Neuronal stem cell (in vitro differentiated cells): ENCODE measurements around the gene TMEM250.

Experiments
- DNase-seq: peaks from one replicate; pipeline ENCODE4 v3.0.0-alpha.2; 2013; ENCODE audit warnings: low spot score
- H2AFZ ChIP-seq: one replicate; pipeline ENCODE4 v1.6.1; 2013; ENCODE audit warnings: mild to moderate bottlenecking, low read length, inconsistent platforms
- H2AK5ac ChIP-seq: 2 replicates; pipeline ENCODE4 v1.6.1; 2013; ENCODE audit warnings: low read depth, mild to moderate bottlenecking, inconsistent platforms, low read length, moderate library complexity, mixed read lengths
- H2BK120ac ChIP-seq: 2 replicates; pipeline ENCODE4 v1.6.1; 2013; ENCODE audit warnings: low read depth, mild to moderate bottlenecking, inconsistent platforms, low read length, moderate library complexity, mixed read lengths
- H2BK12ac ChIP-seq: one replicate; pipeline ENCODE4 v1.6.1; 2013; ENCODE audit warnings: low read length, inconsistent platforms
- H2BK15ac ChIP-seq: 2 replicates; pipeline ENCODE4 v1.6.1; 2013; ENCODE audit warnings: mild to moderate bottlenecking, low read length, inconsistent platforms, mixed read lengths
- H2BK5ac ChIP-seq: one replicate; pipeline ENCODE4 v1.6.1; 2013; ENCODE audit warnings: inconsistent platforms, mild to moderate bottlenecking, low read length, moderate library complexity
- H3K14ac ChIP-seq: one replicate; pipeline ENCODE4 v1.6.1; 2013; ENCODE audit warnings: low read length, inconsistent platforms
- H3K18ac ChIP-seq: 2 replicates; pipeline ENCODE4 v1.6.1; 2013; ENCODE audit warnings: low read length, inconsistent platforms
- H3K23ac ChIP-seq: 2 replicates; pipeline ENCODE4 v1.6.1; 2013; ENCODE audit warnings: low read depth, mild to moderate bottlenecking, mixed read lengths, low read length, inconsistent platforms; ENCODE audit not compliant: poor library complexity
- H3K27ac ChIP-seq: replicated peaks from 3 replicates; pipeline ENCODE4 v1.5.1; 2013; ENCODE audit warnings: low read length, inconsistent platforms
- H3K27me3 ChIP-seq, 3 experiments: 2 replicates each; pipeline ENCODE4 v1.6.1; 2013; ENCODE audit warnings: low read length in 3 of 3, mild to moderate bottlenecking in 2 of 3, inconsistent platforms in 1 of 3, low read depth in 1 of 3, mixed read lengths in 1 of 3, moderate library complexity in 1 of 3; ENCODE audit not compliant: control insufficient read depth in 3 of 3, insufficient read depth in 3 of 3
- H3K36me3 ChIP-seq, 2 donors: replicated peaks in 1 of 2; 2 replicates each; pipeline ENCODE4 v1.6.1; 2013; ENCODE audit warnings: low read length in 2 of 2; ENCODE audit not compliant: control insufficient read depth in 2 of 2, insufficient read depth in 2 of 2
- H3K4ac ChIP-seq: 2 replicates; pipeline ENCODE4 v1.6.1; 2013; ENCODE audit warnings: inconsistent platforms, mild to moderate bottlenecking, low read length, moderate library complexity
- H3K4me1 ChIP-seq, 2 donors: 1 replicate in 1 of 2; 2 replicates in 1 of 2; pipeline ENCODE4 v1.6.1; 2013; ENCODE audit warnings: low read length in 2 of 2, low read depth in 1 of 2; ENCODE audit not compliant: control insufficient read depth in 2 of 2, insufficient read depth in 1 of 2
- H3K4me2 ChIP-seq: one replicate; pipeline ENCODE4 v1.6.1; 2013; ENCODE audit warnings: mild to moderate bottlenecking, low read length, inconsistent platforms; ENCODE audit not compliant: insufficient read depth, poor library complexity, severe bottlenecking
- H3K4me3 ChIP-seq, 2 donors: 2 replicates each; pipeline ENCODE4 v1.5.1; 2013; ENCODE audit warnings: low read length in 2 of 2, mild to moderate bottlenecking in 2 of 2, inconsistent platforms in 1 of 2, moderate library complexity in 1 of 2
- H3K79me1 ChIP-seq: one replicate; pipeline ENCODE4 v1.6.1; 2013; ENCODE audit warnings: low read depth, mild to moderate bottlenecking, inconsistent platforms, low read length, moderate library complexity
- H3K9ac ChIP-seq: one replicate; pipeline ENCODE4 v1.6.1; 2013; ENCODE audit warnings: mild to moderate bottlenecking, low read depth, low read length, inconsistent platforms; ENCODE audit not compliant: poor library complexity
- H3K9me3 ChIP-seq, 2 donors: replicated peaks in 1 of 2; 2 replicates each; pipeline versions ENCODE3 to v1.6.1; 2013; ENCODE audit warnings: low read length in 2 of 2, mild to moderate bottlenecking in 2 of 2, inconsistent platforms in 1 of 2, low read depth in 1 of 2, mixed read lengths in 1 of 2, moderate library complexity in 1 of 2; ENCODE audit not compliant: control insufficient read depth in 2 of 2, insufficient read depth in 1 of 2
- H4K8ac ChIP-seq: one replicate; pipeline ENCODE4 v1.6.1; 2013; ENCODE audit warnings: low read depth, mild to moderate bottlenecking, inconsistent platforms, low read length, moderate library complexity
- H4K91ac ChIP-seq: one replicate; pipeline ENCODE4 v1.6.1; 2013; ENCODE audit warnings: low read length, low read depth, mild to moderate bottlenecking, inconsistent platforms; ENCODE audit not compliant: poor library complexity
- WGBS, 2 donors: extraction: QIAGEN DNeasy Blood & Tissue Kit; methylation state at CpG; one replicate each; pipeline ENCODE4 v1.1.7; 2013; ENCODE audit warnings: missing lambda C conversion rate in 2 of 2, mixed read lengths in 1 of 2; ENCODE audit not compliant: insufficient read length in 2 of 2, insufficient replicate concordance in 1 of 2; ENCODE audit errors: extremely low coverage in 2 of 2; 5-methylcytosine and 5-hydroxymethylcytosine counted together

The TMEM250 gene

DNA sequence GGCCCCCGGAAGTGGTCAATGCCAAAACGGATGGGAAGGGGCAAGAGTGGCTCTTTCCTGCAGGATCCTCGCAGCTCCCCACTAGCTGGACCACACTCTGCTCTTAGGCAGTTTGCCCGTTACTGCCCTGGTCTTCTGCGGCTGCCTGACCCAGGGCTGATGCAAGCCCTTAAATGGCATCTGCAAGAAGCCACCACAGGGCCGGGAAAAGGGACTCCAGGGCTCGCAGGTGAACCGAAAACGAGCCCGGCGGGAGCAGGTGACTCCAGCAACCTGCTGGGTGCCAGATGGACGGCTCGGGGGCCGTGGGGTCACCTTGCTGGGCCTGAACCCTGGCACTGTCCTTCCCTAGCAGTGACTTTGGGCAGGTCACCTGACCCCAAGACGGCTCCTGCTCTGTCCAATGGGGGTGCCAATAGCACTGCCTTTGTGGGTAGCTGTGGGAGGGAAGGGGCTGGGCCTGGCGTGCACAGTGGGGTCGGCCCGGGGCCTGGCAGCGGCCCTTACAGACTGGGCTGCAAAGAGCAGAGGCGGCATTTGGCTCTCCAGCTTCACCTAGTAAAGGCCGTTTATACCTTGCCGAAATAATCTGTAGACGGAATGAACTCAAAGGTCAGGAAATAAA lies 1.3 kb downstream of the TMEM250 start:
- Histone ChIP-seq H3K4me2 (peak overlapping the region; percentile 83), H3K14ac (no peak overlapping the region), H2BK120ac (no peak overlapping the region), H2BK12ac (no peak overlapping the region), H3K79me1 (peaks cover 25% of the 10 kb centered on the region), H3K18ac (peak overlapping the region; percentile 99), H3K9ac (peak overlapping the region; percentile 82), H3K27me3 (peaks cover 0 to 3% (median 0%) of the 10 kb centered on the region in 3 experiments), H3K4me3 (peak overlapping the region; percentile 63 to 85), H3K9me3 (no peaks in the 10 kb centered on the region), H2BK15ac (no peak overlapping the region), H3K36me3 (peaks cover 16 to 26% of the 10 kb centered on the region in 2 donors), H3K4me1 (peaks cover 6 to 12% of the 10 kb centered on the region in 2 donors), H2AK5ac (peak overlapping the region; percentile 92), H4K91ac (no peak overlapping the region), H4K8ac (no peak overlapping the region), H2BK5ac (peak overlapping the region; percentile 93), H3K23ac (peak overlapping the region; percentile 37), H3K4ac (no peak overlapping the region), H2AFZ (peak overlapping the region; percentile 70), H3K27ac (peak overlapping the region; percentile 98)
- DNase-seq = no peak
- no CpG with 5 or more reads among the region's 23 CpGs for WGBS, 2 donors

DNA sequence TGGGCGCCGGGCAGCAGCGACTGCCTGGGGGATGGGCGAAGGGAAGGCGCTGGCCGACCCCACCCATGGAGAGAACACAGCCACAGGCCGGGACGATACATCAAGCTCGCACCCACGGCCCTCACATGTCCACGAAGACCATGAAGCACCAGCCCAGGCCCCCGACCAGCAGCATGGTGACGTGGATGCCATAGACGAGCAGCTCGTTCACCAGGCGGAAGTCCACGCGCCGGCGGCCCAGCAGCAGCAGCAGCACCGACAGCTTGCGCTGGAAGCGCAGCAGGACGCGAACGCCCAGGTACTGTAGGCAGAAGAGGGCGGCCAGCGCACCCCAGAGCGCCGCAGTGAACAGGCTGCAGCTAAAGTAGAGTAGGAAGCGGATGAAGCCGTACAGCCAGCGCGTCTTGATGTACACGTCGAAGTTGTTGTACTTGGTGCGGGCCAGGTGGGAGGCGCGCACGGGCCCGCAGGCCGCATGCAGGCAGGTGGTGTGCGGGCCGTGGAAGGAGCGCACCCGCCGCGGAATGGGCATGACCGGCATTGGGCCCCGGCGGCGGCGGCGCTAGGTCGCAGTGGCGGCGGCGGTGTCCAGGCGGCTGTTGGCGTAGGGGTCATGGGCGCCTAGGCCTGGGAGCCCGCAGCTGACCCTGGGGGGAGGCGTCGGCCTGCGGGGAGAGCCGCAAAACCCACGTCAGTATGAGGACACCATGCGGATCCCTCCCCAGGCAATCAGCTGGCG lies 2.1 kb downstream of the TMEM250 start:
- Histone ChIP-seq H3K18ac (no peak overlapping the region), H2BK15ac (no peak overlapping the region), H3K36me3 (peaks cover 16 to 26% of the 10 kb centered on the region in 2 donors), H3K27ac (no peak overlapping the region), H3K4me2 (no peak overlapping the region), H3K4ac (no peak overlapping the region), H3K14ac (no peak overlapping the region), H2BK5ac (no peak overlapping the region), H3K4me1 (peaks cover 6 to 12% of the 10 kb centered on the region in 2 donors), H4K91ac (no peak overlapping the region), H4K8ac (no peak overlapping the region), H3K4me3 (no peak overlapping the region), H2AK5ac (no peak overlapping the region), H3K23ac (peak overlapping the region; percentile 51), H2BK120ac (no peak overlapping the region), H3K9ac (peak overlapping the region; percentile 27), H2AFZ (no peak overlapping the region), H3K79me1 (peaks cover 25% of the 10 kb centered on the region), H3K27me3 (no peaks in the 10 kb centered on the region), H3K9me3 (no peaks in the 10 kb centered on the region), H2BK12ac (no peak overlapping the region)
- no peak for DNase-seq
- WGBS, 2 donors = no CpG with 5 or more reads among the region's 69 CpGs

DNA sequence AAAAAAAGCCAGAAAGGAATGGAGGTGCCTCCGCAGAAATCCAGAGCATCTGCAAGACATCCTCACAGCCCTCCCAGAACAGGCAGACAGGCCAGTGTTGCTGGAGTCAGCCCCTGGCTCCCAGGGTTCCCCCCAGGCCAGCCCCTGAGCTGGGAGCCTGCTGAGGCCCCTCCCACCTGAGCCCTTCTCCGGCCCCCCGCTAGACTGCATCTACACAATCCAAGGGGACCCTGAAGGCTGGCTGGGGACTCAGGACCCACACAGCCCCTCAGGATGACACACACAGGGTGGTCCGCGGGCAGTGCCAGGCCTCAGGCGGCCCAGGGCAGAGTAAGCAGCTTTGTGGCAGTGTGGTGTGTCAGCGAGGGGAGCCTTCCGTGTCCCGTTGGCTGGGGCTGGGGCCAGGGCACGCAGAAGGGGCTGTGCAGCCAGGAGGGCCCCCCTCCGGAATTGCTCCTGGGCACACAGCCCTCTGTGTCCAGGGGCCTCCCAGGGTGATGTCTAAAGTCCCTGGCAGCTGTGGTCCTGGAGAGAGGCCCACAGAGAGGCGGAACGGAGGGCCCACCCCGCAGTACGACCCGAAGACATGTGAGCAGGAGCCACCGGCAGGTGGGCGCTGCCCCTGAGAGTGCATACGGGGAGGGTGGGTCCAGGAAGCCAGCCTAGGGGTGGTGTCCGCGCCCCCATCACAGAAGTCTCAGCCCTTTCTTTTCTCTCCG lies 2.9 kb downstream of the TMEM250 start:
- no peak overlapping the region for H4K8ac ChIP-seq
- H2BK5ac ChIP-seq = no peak overlapping the region
- no peak overlapping the region for H3K4ac ChIP-seq
- no peak overlapping the region for H3K9ac ChIP-seq
- DNase-seq = no peak
- no peak overlapping the region for H4K91ac ChIP-seq
- H2BK15ac ChIP-seq = no peak overlapping the region
- no peaks in the 10 kb centered on the region for H3K9me3 ChIP-seq
- no peak overlapping the region for H2AK5ac ChIP-seq
- H3K4me1 ChIP-seq = peaks cover 9 to 12% of the 10 kb centered on the region in 2 donors
- H3K23ac ChIP-seq = no peak overlapping the region
- WGBS, 2 donors = no CpG with 5 or more reads among the region's 22 CpGs
- H2BK120ac ChIP-seq = no peak overlapping the region
- no peak overlapping the region for H2BK12ac ChIP-seq
- no peak overlapping the region for H3K4me2 ChIP-seq
- peaks cover 25% of the 10 kb centered on the region for H3K79me1 ChIP-seq
- H3K4me3 ChIP-seq = no peak overlapping the region
- no peak overlapping the region for H3K14ac ChIP-seq
- H3K36me3 ChIP-seq = peaks cover 16 to 26% of the 10 kb centered on the region in 2 donors
- H3K27ac ChIP-seq = no peak overlapping the region
- H2AFZ ChIP-seq = no peak overlapping the region
- H3K27me3 ChIP-seq = no peaks in the 10 kb centered on the region
- H3K18ac ChIP-seq = no peak overlapping the region

DNA sequence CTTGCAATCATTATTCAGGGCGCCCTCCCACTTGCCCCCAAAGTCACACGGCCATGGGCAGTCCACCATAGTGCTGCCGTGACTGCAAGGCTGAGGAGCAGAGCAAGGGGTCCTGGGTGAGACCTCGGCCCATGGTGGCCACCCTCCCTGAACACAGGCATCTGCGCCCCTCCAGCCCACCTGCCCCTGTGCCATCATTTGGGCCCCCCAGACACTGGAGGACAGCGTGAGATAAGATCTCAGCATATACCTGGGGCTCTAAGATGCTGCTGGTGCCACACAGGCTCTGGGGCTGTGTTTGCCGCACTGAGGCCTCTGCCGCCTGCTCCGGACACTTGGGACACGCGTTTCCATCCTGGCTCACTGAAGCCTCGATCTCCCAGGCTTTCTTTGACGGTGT lies 3.5 kb downstream of the TMEM250 start:
- no CpG with 5 or more reads among the region's 13 CpGs for WGBS, 2 donors
- Histone ChIP-seq H3K14ac (no peak overlapping the region), H2AFZ (no peak overlapping the region)

More for the DNA sequence above, 3.5 kb downstream of the TMEM250 start:
- H3K36me3 ChIP-seq = peaks cover 16 to 26% of the 10 kb centered on the region in 2 donors
- H4K91ac ChIP-seq = no peak overlapping the region
- H3K4me3 ChIP-seq = no peak overlapping the region
- no peak overlapping the region for H3K18ac ChIP-seq
- H2BK120ac ChIP-seq = no peak overlapping the region
- peaks cover 15 to 18% of the 10 kb centered on the region in 2 donors for H3K4me1 ChIP-seq
- no peak overlapping the region for H3K4me2 ChIP-seq
- H3K27ac ChIP-seq = no peak overlapping the region
- H3K79me1 ChIP-seq = peaks cover 25% of the 10 kb centered on the region
- H3K9me3 ChIP-seq = no peaks in the 10 kb centered on the region
- H4K8ac ChIP-seq = no peak overlapping the region
- H3K27me3 ChIP-seq = no peaks in the 10 kb centered on the region
- DNase-seq = no peak
- no peak overlapping the region for H2BK12ac ChIP-seq
- H2BK15ac ChIP-seq = no peak overlapping the region
- no peak overlapping the region for H3K4ac ChIP-seq
- H2AK5ac ChIP-seq = peak overlapping the region; percentile 70
- H3K9ac ChIP-seq = peak overlapping the region; percentile 70
- H2BK5ac ChIP-seq = no peak overlapping the region
- no peak overlapping the region for H3K23ac ChIP-seq
